Thyroid gland (tissue), 4 donors: Measurements from ENCODE around the gene RPS21.

Source experiments
- POLR2A ChIP-seq, 2 donors: fragments of 450-650 bp; IDR thresholded peaks; one replicate each; pipeline ENCODE4 v1.6.1; 2017; ENCODE audit warnings: antibody characterized with exemption in 2 of 2, mild to moderate bottlenecking in 2 of 2, moderate library complexity in 1 of 2
- TF ChIP-seq, protein P1 (sequence below), 6 experiments: fragments of 200-600 bp in 3 of 6; fragments of 450-650 bp in 3 of 6; sonication (generic) in 3 of 6; IDR thresholded peaks; one replicate each; pipeline ENCODE4 v1.5.1; 2016 to 2019; ENCODE audit warnings: antibody characterized with exemption in 6 of 6, mild to moderate bottlenecking in 2 of 6, inconsistent platforms in 1 of 6, moderate library complexity in 1 of 6

DNA sequence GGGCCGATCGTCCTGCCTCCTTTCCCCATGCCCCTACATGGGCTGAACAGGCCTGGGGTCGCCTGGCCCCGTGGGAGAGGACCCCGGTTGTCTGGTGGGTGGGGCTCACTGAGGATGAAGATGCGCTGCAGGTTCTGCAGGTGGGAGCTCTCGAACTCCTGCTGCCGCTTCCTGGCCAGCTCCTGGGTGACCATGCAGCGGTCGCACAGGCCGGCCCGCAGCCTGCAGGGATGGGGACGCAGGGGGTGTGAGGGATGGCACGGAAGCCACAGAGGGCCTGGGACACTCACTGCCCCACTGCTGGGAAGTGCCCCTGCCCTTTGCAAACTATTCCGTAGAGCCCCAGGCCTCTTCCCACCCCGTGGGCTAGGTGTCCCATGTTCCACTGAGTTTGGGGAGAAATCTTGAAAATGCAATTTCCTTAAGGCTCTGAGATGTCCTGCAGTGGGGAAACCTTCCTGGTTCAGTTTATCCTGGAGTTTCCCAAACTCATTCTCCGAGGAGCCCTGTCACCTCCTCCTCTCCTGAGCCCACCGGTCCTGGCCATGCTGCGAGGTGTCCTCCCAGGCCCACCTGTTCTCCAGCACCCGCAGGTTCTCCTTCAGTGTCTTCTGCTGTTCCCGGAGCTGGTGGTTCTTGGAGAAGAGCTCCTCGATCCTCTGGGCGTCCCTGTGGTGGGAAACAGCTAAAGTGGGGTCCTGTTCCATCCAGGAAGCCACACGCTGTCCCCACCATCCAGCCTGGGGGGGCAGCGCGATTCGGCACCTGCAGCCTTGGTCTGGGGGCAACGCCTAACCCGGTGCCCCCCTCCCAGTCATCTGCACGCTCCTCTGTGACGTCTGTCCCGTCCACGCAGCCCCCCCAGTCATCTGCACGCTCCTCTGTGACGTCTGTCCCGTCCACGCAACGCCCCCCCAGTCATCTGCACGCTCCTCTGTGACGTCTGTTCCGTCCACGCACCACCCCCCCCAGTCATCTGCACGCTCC lies 30.0 kb downstream of the RPS21 start:
- TF ChIP-seq, protein P1, sequence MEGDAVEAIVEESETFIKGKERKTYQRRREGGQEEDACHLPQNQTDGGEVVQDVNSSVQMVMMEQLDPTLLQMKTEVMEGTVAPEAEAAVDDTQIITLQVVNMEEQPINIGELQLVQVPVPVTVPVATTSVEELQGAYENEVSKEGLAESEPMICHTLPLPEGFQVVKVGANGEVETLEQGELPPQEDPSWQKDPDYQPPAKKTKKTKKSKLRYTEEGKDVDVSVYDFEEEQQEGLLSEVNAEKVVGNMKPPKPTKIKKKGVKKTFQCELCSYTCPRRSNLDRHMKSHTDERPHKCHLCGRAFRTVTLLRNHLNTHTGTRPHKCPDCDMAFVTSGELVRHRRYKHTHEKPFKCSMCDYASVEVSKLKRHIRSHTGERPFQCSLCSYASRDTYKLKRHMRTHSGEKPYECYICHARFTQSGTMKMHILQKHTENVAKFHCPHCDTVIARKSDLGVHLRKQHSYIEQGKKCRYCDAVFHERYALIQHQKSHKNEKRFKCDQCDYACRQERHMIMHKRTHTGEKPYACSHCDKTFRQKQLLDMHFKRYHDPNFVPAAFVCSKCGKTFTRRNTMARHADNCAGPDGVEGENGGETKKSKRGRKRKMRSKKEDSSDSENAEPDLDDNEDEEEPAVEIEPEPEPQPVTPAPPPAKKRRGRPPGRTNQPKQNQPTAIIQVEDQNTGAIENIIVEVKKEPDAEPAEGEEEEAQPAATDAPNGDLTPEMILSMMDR (IDR thresholded peaks at IDR 0.05): no peak
- TF ChIP-seq POLR2A (IDR thresholded peaks at IDR 0.05): no peak
